Stimulated activated CD8-positive, alpha-beta memory T cell treated with anti-CD3 and anti-CD28 coated beads, Interleukin-7, amount 100 ng/mL, for 1 hour (primary cell): ENCODE measurements around the gene KRTAP5-11.
"Not testable (repeated sequence)": the region's sequence is repeated elsewhere in the genome, so short reads cannot be mapped to it uniquely, and the experiment has no call there.

Experiments
- DNase-seq, 2 donors: peaks; one replicate each; pipeline ENCODE4 v3.0.0-alpha.2; 2020; ENCODE audit warnings: low read depth in 2 of 2

The KRTAP5-11 gene

GRCh38 chr11:71580057-71581003 lies 2.3 kb downstream of the KRTAP5-11 start:
- no peak for DNase-seq

GRCh38 chr11:71579513-71579912 lies 3.2 kb downstream of the KRTAP5-11 start:
- not testable (repeated sequence) for DNase-seq

GRCh38 chr11:71577469-71578004 lies 5.1 kb downstream of the KRTAP5-11 start:
- DNase-seq, result no peak

- DNase-seq, result not testable (repeated sequence)
Measured at GRCh38 chr11:71576688-71577465, 5.8 kb downstream of the KRTAP5-11 start.

- no peak for DNase-seq
Measured at GRCh38 chr11:71575723-71576424, 6.8 kb downstream of the KRTAP5-11 start.

GRCh38 chr11:71574418-71574817 lies 8.3 kb downstream of the KRTAP5-11 start:
- no peak for DNase-seq

GRCh38 chr11:71572811-71573210 lies 9.9 kb downstream of the KRTAP5-11 start:
- DNase-seq, result no peak

GRCh38 chr11:71571101-71571850 lies 11.4 kb downstream of the KRTAP5-11 start:
- not testable (repeated sequence) for DNase-seq

GRCh38 chr11:71568704-71569349 lies 13.8 kb downstream of the KRTAP5-11 start:
- DNase-seq, result no peak

- not testable (repeated sequence) for DNase-seq
Measured at GRCh38 chr11:71567633-71568032, 15.0 kb downstream of the KRTAP5-11 start.

- DNase-seq, result not testable (repeated sequence)
Measured at GRCh38 chr11:71566626-71567599, 15.8 kb downstream of the KRTAP5-11 start.

- DNase-seq, result no peak
Measured at GRCh38 chr11:71566081-71566620, 16.5 kb downstream of the KRTAP5-11 start.

- DNase-seq, result no peak
Measured at GRCh38 chr11:71565263-71565662, 17.4 kb downstream of the KRTAP5-11 start, which contains the start of gene KRTAP5-10. Gene KRTAP5-10 (plus strand): TSS chr11:71565563. CDS start chr11:71565588, 25 bp downstream.

GRCh38 chr11:71564430-71564829 lies 18.2 kb downstream of the KRTAP5-11 start:
- DNase-seq, result no peak

- DNase-seq, result no peak
Measured at GRCh38 chr11:71563406-71563805, 19.3 kb downstream of the KRTAP5-11 start.

- DNase-seq, result no peak
Measured at GRCh38 chr11:71562120-71562519, 20.6 kb downstream of the KRTAP5-11 start.

GRCh38 chr11:71558996-71559395 lies 23.7 kb downstream of the KRTAP5-11 start:
- no peak for DNase-seq

- no peak for DNase-seq
Measured at GRCh38 chr11:71557257-71557656, 25.4 kb downstream of the KRTAP5-11 start.

- DNase-seq, result no peak
Measured at GRCh38 chr11:71556018-71556417, 26.7 kb downstream of the KRTAP5-11 start.
